Ammon's horn (tissue), 1 donor: ENCODE results near the gene PRKCH.

Experiments used
- DNase-seq: peaks from one replicate; pipeline ENCODE4 v3.0.0-alpha.2; 2016; ENCODE audit warnings: low spot score

PRKCH gene

GRCh38 chr14:61321385-61322010 lies at the start of gene PRKCH:
TSS of gene PRKCH (plus strand) at chr14:61321579. CDS start at chr14:61322102, 523 bp downstream.
- peak; percentile 54 for DNase-seq

- DNase-seq, result no peak
Measured at GRCh38 chr14:61277232-61277631, 44.1 kb upstream of the PRKCH start.

- DNase-seq, result no peak
Measured at GRCh38 chr14:61277784-61278183, 43.6 kb upstream of the PRKCH start.

GRCh38 chr14:61279082-61279481 lies 42.3 kb upstream of the PRKCH start:
- DNase-seq, result no peak

- no peak for DNase-seq
Measured at GRCh38 chr14:61280092-61280525, 41.3 kb upstream of the PRKCH start.

GRCh38 chr14:61280526-61281185 lies 40.7 kb upstream of the PRKCH start:
- DNase-seq, result no peak

- DNase-seq, result no peak
Measured at GRCh38 chr14:61281186-61281947, 40.0 kb upstream of the PRKCH start, which contains the start of gene TMEM30B. TSS of gene TMEM30B (minus strand) at chr14:61281338. CDS start at chr14:61281147, 191 bp downstream.

- no peak for DNase-seq
Measured at GRCh38 chr14:61281948-61282275, 39.5 kb upstream of the PRKCH start.

GRCh38 chr14:61282746-61283145 lies 38.6 kb upstream of the PRKCH start:
- DNase-seq, result no peak

GRCh38 chr14:61284001-61284400 lies 37.4 kb upstream of the PRKCH start:
- no peak for DNase-seq

GRCh38 chr14:61285364-61285763 lies 36.0 kb upstream of the PRKCH start:
- no peak for DNase-seq

GRCh38 chr14:61287196-61287595 lies 34.2 kb upstream of the PRKCH start:
- no peak for DNase-seq

- DNase-seq, result no peak
Measured at GRCh38 chr14:61288228-61288627, 33.2 kb upstream of the PRKCH start.

GRCh38 chr14:61288720-61289119 lies 32.7 kb upstream of the PRKCH start:
- no peak for DNase-seq

- no peak for DNase-seq
Measured at GRCh38 chr14:61290701-61291100, 30.7 kb upstream of the PRKCH start.

- DNase-seq, result no peak
Measured at GRCh38 chr14:61296151-61296550, 25.2 kb upstream of the PRKCH start.

- peak; percentile 48 for DNase-seq
Measured at GRCh38 chr14:61296719-61297502, 24.5 kb upstream of the PRKCH start.

- DNase-seq, result no peak
Measured at GRCh38 chr14:61297581-61297980, 23.8 kb upstream of the PRKCH start.

- no peak for DNase-seq
Measured at GRCh38 chr14:61298824-61299223, 22.6 kb upstream of the PRKCH start.

- DNase-seq, result no peak
Measured at GRCh38 chr14:61300209-61300608, 21.2 kb upstream of the PRKCH start.

GRCh38 chr14:61300754-61301153 lies 20.6 kb upstream of the PRKCH start:
- DNase-seq, result no peak

GRCh38 chr14:61304688-61305087 lies 16.7 kb upstream of the PRKCH start:
- DNase-seq, result no peak
